ENCODE results near the gene EFNA2. TPM values are rescaled to one million over a fixed set of nuclear protein-coding genes. Genes with fewer than 3 reads are reported as not detected.
A peak's percentile ranks its signal among the peaks of the same experiment; 100 is the strongest.

Gene EFNA2
- total RNA-seq, 2 experiments from 2014 or later = not detected

DNA sequence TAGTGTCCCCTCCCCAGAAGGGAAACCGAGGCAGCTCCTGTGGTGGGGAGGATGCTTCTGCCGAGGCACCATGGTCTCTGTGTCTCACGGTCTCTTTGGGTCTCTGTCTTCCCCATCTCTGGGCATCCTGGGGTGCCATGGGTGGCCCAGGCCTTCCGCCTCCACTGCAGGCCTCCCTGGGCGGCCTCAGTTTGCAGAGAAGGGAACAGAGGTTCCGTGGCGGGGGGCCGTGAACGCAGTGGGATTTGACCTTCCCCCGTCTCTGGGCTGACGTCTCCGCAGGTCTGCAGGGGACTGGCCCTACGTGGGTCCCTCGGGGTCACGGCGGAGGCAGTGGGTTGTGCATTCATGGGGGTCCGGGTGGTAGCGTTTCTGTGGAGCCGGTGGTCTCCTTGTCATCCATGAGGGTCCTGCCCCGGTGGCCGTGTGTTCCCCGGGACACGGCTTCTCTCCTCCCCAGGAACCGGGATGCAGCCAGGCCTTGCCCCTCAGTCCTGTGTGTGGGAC is 4.6 kb downstream of the EFNA2 start:
- Mint-ChIP-seq H3K36me3 (no peaks in the 10 kb centered on the region), H3K9me3 (no peaks in the 10 kb centered on the region), H3K4me3 (no peak overlapping the region), H3K27me3 (peaks cover 44% of the 10 kb centered on the region), H3K4me1 (peaks cover 5% of the 10 kb centered on the region), H3K27ac (no peak overlapping the region)
- DNase-seq = no peak

DNA sequence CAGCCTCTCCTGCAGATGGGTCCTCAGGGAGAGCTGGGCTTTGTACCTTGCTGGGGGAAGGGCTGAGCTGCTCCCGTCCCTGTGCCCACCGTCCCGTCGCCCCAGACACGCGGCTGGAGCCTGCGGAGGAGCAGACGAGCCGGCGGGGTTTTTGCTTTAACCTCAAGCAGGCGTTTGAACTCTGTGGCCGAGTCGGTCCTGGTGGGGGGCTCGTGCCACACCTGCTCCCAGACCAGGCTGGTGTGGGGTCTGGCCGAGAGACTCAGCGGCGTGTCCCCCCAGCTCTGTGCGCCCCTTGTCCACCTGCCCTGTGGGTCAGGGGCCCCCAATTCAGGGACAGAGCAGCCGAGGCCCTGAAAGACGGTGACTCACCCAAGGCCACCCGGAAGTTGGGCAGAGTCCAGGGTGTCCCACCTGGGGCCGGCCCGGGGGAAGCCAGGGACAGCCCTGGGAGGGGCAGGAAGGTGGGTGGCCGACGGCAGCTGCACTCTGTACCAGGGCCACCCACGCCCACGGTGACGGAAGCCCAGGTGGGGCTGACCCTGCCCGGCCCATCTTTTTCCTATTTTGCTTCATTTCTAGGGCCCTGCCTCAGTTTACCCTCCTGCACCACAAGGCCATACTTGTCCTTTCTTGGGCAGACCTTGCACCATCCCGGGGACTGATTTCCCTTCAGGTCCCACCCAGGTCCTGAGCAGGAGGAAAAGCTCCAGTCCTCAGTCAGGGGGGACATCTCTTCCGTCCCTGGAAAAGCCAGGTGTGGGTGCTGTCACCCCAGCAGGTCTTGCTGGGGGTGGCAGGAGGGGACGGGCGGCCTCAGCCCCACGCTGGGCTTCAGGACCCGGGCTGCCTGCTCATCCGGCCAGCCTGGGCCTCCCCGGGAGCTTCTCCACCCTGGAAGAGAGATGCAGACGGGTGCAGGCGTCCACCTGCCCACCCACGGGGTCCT is 5.3 kb downstream of the EFNA2 start:
- no peak for DNase-seq
- no peak overlapping the region for H3K4me3 Mint-ChIP-seq
- H3K36me3 Mint-ChIP-seq = no peaks in the 10 kb centered on the region
- peaks cover 5% of the 10 kb centered on the region for H3K4me1 Mint-ChIP-seq
- H3K27me3 Mint-ChIP-seq = peaks cover 42% of the 10 kb centered on the region
- no peaks in the 10 kb centered on the region for H3K9me3 Mint-ChIP-seq
- no peak overlapping the region for H3K27ac Mint-ChIP-seq

DNA sequence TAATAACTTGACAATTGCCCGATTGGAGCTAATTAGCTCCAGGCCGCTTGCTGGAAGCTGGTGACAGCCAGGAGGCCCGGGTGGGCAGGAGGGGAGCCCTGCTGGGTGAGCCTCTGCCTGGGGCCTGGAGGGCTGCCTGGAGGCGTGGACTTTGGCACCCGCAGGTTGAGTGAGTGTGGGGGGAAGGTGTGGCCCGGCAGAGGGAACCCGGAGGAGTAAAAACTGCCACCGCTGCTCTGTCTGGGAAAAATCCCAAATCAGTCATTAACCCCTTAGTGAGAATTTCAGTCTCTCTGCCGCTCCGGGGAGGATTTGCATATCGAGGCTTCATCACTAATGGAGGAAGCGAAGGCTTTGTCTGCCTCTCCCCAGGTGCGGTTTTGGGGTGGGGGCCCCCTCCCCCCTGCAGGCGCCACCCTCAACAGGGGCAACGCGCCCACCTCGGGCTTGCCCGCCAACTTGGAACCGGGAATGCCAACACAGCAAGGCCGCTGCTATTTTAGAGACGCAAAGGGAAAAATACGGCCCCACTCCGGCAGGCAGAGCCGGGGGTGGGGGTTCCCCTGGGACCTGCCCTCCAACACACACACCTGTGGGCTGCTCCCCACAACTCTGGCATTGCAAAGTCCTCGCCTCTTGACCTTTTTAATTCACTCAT is 6.2 kb downstream of the EFNA2 start:
- Mint-ChIP-seq H3K9me3 (no peaks in the 10 kb centered on the region), H3K27me3 (peaks cover 37% of the 10 kb centered on the region), H3K4me1 (peaks cover 2% of the 10 kb centered on the region), H3K36me3 (no peaks in the 10 kb centered on the region), H3K27ac (no peak overlapping the region), H3K4me3 (no peak overlapping the region)
- no peak for DNase-seq

DNA sequence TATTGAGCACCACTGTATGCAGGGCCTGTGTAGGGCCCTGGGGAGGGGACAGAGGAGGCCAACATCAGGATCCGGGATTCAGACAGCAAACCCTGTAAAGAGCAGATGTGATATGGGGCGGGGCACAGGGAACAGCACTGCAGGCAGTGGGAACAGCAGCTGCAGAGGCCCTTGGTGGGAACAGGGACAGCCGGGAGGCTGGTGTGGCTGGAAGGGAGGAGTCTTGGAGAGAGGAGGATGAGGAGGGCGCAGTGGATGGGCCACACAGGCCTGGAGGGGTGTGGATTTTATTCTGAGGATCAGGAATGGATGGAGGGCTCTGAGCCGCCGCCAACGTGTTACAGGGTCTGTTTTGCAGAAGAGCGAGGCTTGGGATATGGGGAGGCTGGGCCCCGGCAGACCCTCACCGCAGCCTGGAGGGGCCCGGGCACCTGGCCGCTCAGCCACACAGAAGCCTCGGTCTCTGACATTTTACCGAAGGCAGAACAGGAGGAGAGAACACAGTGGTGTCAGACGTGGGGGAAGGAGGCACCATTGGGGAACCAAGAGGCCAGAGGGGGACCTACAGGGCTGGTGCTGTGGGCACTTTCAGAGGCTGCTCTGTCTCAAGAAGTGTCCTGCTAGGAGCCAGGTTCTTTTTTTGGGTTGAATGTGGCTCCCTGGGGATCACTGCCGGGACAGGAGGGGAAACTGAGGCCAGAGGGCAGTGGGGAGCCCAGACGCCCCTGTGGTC is 6.9 kb downstream of the EFNA2 start:
- peaks cover 2% of the 10 kb centered on the region for H3K4me1 Mint-ChIP-seq
- H3K4me3 Mint-ChIP-seq = no peak overlapping the region
- H3K9me3 Mint-ChIP-seq = no peaks in the 10 kb centered on the region
- no peak for DNase-seq
- no peak overlapping the region for H3K27ac Mint-ChIP-seq
- H3K36me3 Mint-ChIP-seq = no peaks in the 10 kb centered on the region
- H3K27me3 Mint-ChIP-seq = peaks cover 33% of the 10 kb centered on the region

DNA sequence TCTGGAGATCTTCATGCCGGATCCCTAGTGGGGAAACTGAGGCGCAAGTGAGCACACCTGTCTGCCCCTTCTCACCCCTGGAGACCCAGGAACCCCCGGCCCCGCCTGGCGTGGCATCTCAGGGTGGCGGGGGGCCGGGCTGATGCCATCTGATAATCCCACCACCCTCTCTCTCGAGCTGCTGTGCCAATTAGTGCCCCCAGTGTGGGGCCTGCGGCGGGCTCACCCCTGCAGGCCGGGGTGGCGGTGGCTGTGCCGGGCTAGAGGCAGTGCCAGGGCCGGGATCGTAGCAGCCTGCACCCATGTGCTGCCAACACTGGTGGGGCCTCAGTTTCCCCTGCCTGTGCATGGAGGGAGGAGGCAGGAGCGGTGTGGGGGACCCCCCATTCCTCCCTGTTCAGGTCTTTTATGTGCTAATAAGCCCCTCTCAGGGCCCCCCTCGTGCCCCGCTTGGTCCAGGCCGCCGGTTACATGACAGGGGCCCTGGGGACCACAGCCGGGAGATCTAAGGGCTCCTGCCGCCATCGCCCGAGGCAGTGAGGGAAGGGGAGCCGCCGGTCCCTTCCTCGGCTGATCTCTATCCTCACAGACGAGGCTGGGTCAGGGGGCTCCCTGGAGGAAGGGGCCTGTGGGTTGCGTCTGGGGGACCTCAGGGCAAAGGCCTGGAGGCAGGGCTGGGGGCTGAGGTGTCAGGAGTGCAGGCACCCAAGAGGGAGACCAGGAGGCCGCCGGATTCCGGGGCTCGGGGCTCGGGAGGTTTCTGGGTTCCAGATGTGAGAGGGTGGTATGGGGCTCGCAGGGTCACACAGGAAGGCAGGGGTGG is 8.3 kb downstream of the EFNA2 start:
- H3K4me3 Mint-ChIP-seq = no peak overlapping the region
- H3K27me3 Mint-ChIP-seq = peaks cover 30% of the 10 kb centered on the region
- H3K9me3 Mint-ChIP-seq = no peaks in the 10 kb centered on the region
- peaks cover 2% of the 10 kb centered on the region for H3K4me1 Mint-ChIP-seq
- no peak for DNase-seq
- H3K27ac Mint-ChIP-seq = no peak overlapping the region
- H3K36me3 Mint-ChIP-seq = no peaks in the 10 kb centered on the region

DNA sequence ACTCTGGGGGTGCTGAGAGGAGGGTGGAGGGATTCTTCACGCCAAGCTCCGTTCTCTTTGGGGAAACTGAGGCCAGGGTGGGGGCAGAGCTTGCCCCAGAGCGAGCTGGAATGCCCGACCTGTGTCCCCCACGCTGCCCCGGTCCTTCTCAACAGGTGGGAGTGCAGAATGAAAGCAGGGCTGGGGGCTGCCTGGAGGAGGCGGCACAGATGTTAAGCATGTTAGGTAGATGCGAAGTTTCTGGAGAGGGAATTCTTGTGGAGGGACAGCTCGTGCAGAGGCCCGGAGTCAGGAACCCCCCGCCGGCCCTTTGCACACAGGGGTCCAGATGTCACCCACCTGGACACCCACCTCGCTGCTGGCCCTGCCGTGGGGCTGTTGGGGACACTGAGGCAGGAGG is 9.0 kb downstream of the EFNA2 start:
- Mint-ChIP-seq H3K27ac (no peak overlapping the region), H3K4me1 (peaks cover 2% of the 10 kb centered on the region), H3K36me3 (no peaks in the 10 kb centered on the region), H3K27me3 (peaks cover 28% of the 10 kb centered on the region), H3K9me3 (no peaks in the 10 kb centered on the region), H3K4me3 (no peak overlapping the region)
- no peak for DNase-seq

DNA sequence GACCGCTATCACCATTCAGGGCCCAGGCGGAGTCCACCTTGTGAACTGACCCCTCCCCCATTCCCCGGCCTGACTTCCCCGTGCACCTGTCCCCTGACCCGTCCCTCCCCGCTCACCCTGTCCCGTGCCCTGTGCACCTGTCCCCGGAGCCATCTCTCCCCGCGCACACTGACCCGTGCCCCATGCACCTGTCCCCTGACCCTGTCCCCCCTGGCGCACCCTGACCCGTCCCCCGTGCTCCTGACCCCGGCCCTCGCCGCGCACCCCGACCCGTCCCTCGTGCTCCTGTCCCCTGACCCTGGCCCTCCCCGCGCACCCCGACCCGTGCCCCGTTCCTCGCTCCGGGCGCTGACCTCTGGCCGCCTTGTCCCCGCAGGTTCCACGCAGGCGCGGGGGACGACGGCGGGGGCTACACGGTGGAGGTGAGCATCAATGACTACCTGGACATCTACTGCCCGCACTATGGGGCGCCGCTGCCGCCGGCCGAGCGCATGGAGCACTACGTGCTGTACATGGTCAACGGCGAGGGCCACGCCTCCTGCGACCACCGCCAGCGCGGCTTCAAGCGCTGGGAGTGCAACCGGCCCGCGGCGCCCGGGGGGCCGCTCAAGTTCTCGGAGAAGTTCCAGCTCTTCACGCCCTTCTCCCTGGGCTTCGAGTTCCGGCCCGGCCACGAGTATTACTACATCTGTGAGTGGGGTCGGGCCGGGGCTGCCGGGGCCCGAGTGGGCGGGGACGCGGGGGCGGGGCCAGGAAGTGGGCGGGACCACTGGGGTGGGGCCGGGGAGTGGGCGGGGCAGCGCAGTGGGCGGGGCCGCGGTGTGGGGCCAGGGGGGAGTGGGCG is 9.7 kb downstream of the EFNA2 start:
- Mint-ChIP-seq H3K4me3 (no peak overlapping the region), H3K9me3 (no peaks in the 10 kb centered on the region), H3K36me3 (no peaks in the 10 kb centered on the region), H3K27ac (no peak overlapping the region), H3K27me3 (peaks cover 28% of the 10 kb centered on the region), H3K4me1 (peaks cover 2% of the 10 kb centered on the region)
- peak; percentile 55 for DNase-seq

DNA sequence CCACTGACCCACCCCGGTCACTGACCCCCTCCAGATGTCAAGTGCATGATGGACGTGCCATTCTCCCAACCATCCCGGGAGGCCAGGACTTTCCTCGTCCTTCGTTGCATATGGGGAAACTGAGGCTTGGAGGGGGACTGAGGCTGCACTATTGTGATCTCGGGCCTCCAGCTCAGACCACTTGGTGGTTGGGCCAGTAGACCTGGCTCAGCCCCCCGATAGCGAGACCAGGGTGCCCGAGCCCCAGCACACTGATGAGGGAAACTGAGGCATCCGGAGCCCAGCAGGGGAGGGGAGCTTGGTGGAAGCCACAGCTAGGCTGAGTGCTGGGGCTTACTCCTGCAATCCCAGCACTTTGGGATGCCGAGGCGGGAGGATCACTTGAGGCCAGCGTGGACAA is 10.4 kb downstream of the EFNA2 start:
- Mint-ChIP-seq H3K27me3 (peaks cover 33% of the 10 kb centered on the region), H3K9me3 (no peaks in the 10 kb centered on the region), H3K4me1 (peaks cover 2% of the 10 kb centered on the region), H3K36me3 (no peaks in the 10 kb centered on the region), H3K27ac (no peak overlapping the region), H3K4me3 (no peak overlapping the region)
- DNase-seq = no peak

DNA sequence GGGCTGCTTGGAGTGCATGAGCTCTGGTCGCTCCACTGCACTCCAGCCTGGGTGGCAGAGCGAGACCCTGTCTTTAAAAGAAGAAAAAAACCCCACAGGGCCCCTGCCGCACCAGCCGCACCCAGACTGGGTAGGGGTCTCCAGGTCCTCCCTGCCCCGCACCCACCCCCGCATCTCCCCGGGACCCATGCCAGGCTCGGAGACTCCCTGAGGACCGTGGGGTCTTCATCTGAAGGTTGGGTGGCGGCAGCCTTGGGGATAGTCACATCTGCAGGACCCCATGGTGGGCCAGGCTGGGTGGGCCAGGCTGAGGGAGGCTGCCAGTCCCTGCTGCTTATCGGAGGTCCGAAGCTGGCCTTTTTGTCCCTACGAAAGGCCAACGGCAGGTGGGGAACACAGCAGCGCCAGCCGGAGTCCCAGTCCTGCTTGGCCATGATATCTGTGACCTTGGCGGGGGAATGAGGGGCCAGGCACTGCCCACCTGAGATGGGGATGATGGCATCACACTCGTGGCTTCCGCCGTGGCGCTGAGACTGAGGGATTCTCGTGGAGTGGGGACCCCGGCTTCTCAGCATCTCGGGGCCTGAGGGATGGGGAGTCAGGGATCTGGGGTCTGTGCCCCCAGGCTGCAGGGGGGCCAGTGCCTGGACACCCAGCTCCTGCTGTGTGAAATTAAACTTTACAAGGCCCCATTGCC is 11.1 kb downstream of the EFNA2 start:
- Mint-ChIP-seq H3K27ac (no peak overlapping the region), H3K9me3 (no peaks in the 10 kb centered on the region)

DNA sequence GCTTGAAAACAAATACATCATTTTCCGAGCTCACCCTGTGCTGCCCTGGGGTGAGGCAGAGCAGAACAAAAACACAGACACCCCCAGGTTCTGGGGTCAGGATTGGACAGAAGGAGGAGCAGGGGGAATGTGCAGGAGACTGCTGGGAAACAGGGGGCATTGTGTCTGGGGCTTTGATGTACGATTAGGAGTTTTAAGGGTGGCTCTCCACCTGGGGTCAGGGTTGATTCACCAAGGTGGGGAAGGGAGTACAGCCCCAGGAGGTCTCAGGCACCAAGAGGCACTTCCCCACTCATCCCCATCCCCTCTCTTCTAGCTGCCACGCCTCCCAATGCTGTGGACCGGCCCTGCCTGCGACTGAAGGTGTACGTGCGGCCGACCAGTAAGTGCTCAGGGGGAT is 12.6 kb downstream of the EFNA2 start:
- DNase-seq = no peak
- peak overlapping the region; percentile 68 for H3K27ac Mint-ChIP-seq
- H3K4me1 Mint-ChIP-seq = peaks cover 2% of the 10 kb centered on the region
- H3K4me3 Mint-ChIP-seq = no peak overlapping the region
- H3K9me3 Mint-ChIP-seq = no peaks in the 10 kb centered on the region
- H3K36me3 Mint-ChIP-seq = no peaks in the 10 kb centered on the region
- peaks cover 22% of the 10 kb centered on the region for H3K27me3 Mint-ChIP-seq

More for the DNA sequence above, 11.1 kb downstream of the EFNA2 start:
- H3K27me3 Mint-ChIP-seq = peaks cover 33% of the 10 kb centered on the region
- no peak overlapping the region for H3K4me3 Mint-ChIP-seq
- H3K36me3 Mint-ChIP-seq = no peaks in the 10 kb centered on the region
- peaks cover 2% of the 10 kb centered on the region for H3K4me1 Mint-ChIP-seq
- no peak for DNase-seq

DNA sequence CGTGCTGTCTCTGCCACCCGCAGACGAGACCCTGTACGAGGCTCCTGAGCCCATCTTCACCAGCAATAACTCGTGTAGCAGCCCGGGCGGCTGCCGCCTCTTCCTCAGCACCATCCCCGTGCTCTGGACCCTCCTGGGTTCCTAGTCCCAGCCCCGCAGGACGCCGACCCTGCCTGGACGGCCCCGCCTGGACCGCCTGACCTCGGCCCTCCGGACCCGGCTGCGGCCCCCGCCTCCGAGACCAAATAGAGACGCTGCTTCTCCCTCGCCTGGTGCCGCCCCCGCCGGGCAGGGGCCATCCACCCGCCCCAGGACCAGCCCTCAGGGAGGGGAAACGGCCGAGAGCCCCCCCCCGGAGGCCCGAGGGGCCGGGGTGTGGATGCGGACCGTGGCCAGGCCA is 14.1 kb downstream of the EFNA2 start:
- H3K4me1 Mint-ChIP-seq = no peaks in the 10 kb centered on the region
- H3K27ac Mint-ChIP-seq = no peak overlapping the region
- H3K27me3 Mint-ChIP-seq = peaks cover 13% of the 10 kb centered on the region

DNA sequence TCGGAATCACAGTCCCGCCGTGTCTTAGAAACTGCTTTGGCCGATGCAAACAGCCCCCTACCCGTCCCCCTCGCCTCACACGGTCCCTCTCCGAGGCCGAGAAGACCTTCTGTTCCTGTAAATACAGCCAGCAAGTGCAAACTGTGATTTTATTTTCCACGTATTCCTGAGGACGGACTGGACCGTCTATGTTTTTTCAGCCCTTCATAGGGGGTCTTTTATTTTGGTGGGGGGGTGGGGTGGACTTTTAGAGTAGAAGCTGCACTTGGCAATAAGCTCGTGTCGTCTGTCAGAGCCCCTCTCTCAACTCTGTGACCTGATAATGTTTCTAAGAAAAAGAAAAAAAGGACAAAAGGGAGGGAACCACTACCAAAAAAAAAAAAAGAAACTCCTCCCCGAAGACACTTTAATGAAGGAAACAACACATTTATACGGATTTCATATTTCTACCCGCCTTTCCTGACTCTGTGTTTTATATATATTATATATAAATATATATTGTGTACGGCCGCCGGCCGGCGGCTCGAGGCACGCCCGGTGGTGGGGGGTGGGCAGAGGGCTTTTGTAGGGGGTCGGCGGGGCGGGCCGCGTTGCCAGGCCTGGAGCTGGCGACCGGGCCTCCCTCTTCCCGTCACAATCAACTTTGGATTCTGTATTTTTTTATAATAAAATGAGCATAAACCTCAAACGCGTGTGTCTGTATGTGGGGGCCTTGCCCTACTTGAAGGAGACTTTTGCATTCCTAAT is 15.2 kb downstream of the EFNA2 start:
- no peaks in the 10 kb centered on the region for H3K9me3 Mint-ChIP-seq
- H3K4me3 Mint-ChIP-seq = no peak overlapping the region
- no peak overlapping the region for H3K27ac Mint-ChIP-seq
- peaks cover 9% of the 10 kb centered on the region for H3K27me3 Mint-ChIP-seq
- H3K36me3 Mint-ChIP-seq = no peaks in the 10 kb centered on the region
- DNase-seq = no peak
- no peaks in the 10 kb centered on the region for H3K4me1 Mint-ChIP-seq

More for the DNA sequence above, 14.1 kb downstream of the EFNA2 start:
- DNase-seq = no peak
- Mint-ChIP-seq H3K36me3 (no peaks in the 10 kb centered on the region), H3K9me3 (no peaks in the 10 kb centered on the region), H3K4me3 (no peak overlapping the region)
